22Rv1 (cell line): ENCODE results near the gene FAM107B.

Experiments
- CTCF ChIP-seq: fragments of 450-650 bp; IDR thresholded peaks from 2 replicates; pipeline ENCODE4 v1.5.1; 2017; ENCODE audit warnings: mild to moderate bottlenecking
- ZFX ChIP-seq: fragments of 450-650 bp; IDR thresholded peaks from 2 replicates; pipeline ENCODE4 v1.6.1; 2017; ENCODE audit warnings: antibody characterized with exemption, borderline replicate concordance

- TF ChIP-seq CTCF (no peak), ZFX (no peak)
Measured at GRCh38 chr10:14527915-14528314, 246.8 kb downstream of the FAM107B start.
